NB4 (cell line): ENCODE results near the gene TRPV6.

ENCODE experiments used
- DNase-seq: peaks from one replicate; pipeline ENCODE4 v3.0.0; 2010; ENCODE audit warnings: low read depth
- H3K4me3 ChIP-seq: one replicate; pipeline ENCODE4 v1.5.1; 2011; ENCODE audit warnings: mild to moderate bottlenecking, low read depth, low read length, moderate library complexity
- MAX ChIP-seq: IDR thresholded peaks from 2 replicates; pipeline ENCODE4 v1.6.1; 2011; ENCODE audit warnings: low read depth, low read length
- MYC ChIP-seq: IDR thresholded peaks from 2 replicates; pipeline ENCODE4 v1.6.1; 2011; ENCODE audit warnings: low read depth, low read length
- POLR2A ChIP-seq: IDR thresholded peaks from 2 replicates; pipeline ENCODE4 v1.6.1; 2011; ENCODE audit warnings: mild to moderate bottlenecking; ENCODE audit not compliant: insufficient read length; ENCODE audit errors: extremely low read depth
- TF ChIP-seq, protein P1 (sequence below): IDR thresholded peaks from one replicate; pipeline ENCODE4 v1.5.1; 2012; ENCODE audit warnings: low read depth, low read length

TRPV6 gene

GRCh38 chr7:142897691-142898090 is 12.1 kb upstream of the TRPV6 start:
- no peak overlapping the region for H3K4me3 ChIP-seq
- no peak for TF ChIP-seq MAX
- no peak for DNase-seq

- TF ChIP-seq, protein P1, sequence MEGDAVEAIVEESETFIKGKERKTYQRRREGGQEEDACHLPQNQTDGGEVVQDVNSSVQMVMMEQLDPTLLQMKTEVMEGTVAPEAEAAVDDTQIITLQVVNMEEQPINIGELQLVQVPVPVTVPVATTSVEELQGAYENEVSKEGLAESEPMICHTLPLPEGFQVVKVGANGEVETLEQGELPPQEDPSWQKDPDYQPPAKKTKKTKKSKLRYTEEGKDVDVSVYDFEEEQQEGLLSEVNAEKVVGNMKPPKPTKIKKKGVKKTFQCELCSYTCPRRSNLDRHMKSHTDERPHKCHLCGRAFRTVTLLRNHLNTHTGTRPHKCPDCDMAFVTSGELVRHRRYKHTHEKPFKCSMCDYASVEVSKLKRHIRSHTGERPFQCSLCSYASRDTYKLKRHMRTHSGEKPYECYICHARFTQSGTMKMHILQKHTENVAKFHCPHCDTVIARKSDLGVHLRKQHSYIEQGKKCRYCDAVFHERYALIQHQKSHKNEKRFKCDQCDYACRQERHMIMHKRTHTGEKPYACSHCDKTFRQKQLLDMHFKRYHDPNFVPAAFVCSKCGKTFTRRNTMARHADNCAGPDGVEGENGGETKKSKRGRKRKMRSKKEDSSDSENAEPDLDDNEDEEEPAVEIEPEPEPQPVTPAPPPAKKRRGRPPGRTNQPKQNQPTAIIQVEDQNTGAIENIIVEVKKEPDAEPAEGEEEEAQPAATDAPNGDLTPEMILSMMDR: no peak
- no peak for TF ChIP-seq POLR2A
- TF ChIP-seq MAX: no peak
- TF ChIP-seq MYC: no peak
- no peak for DNase-seq
- H3K4me3 ChIP-seq: no peak overlapping the region
These were observed 11.3 kb upstream of the TRPV6 start for GRCh38 chr7:142896741-142897379.

GRCh38 chr7:142896151-142896550 is 10.6 kb upstream of the TRPV6 start:
- no peak overlapping the region for H3K4me3 ChIP-seq
- TF ChIP-seq POLR2A (no peak), MAX (no peak), MYC (no peak)
- TF ChIP-seq, protein P1: no peak
- DNase-seq: no peak

DNA sequence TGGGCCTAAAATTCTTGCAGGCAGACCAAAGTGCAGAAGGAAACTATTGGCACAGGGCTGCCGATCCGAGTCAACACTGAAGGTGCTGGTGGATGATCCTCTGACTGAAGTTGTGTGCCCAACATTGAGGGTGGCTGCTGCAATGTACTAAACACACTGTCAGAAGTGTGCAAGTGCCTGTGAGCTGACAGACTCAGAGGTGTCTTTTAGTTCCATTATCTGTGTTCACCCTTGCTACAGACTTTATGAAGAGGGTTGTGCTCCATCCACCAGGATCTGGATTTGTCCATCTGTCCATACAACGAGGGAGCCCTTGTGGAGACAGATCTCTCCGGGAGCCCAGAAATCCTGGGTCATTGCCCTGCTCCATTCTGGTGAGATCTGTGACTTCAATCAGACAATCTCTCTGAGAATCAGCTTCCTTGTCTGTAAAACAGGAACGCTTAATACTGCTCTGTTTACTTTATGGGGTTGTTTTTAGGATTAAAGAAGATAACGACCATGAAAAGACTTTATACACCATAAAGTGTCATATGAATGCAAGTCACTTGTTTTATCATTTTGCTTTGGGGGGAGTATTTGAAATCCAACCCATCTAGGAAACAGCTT is 9.5 kb upstream of the TRPV6 start:
- TF ChIP-seq MAX: no peak
- no peak for DNase-seq

DNA sequence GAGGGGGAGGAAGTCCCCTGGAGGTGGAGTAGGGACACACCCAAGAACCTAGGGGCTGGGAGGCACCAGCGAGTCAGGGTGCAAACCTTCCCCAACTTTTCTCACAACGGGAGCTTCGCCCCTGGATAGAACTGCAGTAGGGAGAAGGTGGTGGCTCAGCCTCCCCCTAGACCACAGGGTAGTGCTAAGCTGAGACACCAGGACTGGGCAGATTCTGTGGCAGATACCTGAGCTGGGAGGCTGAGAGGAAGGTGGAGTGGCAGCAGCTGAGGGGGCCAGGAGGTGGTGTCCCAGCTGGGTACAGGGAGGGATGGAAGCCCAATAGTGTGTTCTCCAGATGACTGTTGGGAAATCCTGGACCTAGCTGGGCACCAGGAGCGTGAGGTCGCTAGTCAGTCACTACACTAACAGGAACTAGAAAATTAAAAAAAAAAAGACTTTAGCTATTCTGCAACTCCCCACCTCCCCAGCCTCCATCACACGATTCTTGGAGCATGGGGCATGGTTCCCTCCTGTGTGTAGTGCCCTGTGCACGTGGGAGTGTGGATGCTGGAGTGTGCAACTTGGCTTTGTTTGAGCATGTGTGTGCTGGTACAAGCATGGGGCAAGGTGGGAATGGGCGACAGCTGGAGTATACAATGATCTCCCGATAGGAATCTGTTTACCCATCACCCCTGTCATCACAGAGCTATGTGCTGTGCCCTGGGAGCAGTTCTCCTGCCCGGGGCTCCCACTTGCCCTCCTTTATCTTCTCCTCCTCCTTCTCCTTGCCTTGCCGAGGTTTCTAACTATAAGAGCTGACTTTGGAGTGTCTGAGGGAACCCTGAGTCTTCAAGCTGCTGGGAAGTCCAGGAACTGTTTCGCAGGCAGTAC is 8.8 kb upstream of the TRPV6 start:
- TF ChIP-seq POLR2A (no peak), MAX (no peak), MYC (no peak)
- TF ChIP-seq, protein P1: no peak

More for the DNA sequence above, 9.5 kb upstream of the TRPV6 start:
- no peak overlapping the region for H3K4me3 ChIP-seq

DNA sequence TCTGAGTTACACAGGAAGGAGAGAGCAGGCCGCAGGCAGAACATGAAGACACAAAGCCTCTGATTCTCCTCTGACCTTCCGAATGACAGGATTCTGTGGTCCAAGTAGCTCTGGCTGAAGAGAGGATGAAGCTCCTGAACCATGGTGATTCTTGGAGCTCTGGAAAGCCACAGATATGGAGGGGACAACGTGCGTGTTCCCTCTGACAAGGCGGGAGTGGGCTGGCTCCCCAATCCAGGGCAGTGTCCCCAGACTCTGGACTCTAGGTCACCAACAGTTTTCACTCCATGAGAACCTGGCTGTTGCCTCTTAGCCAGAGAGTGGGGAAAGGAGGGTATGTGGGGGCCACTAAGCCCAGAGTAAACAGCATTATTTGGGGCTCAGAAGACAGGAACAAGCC is 7.4 kb upstream of the TRPV6 start:
- TF ChIP-seq MAX: no peak
- no peak overlapping the region for H3K4me3 ChIP-seq
- no peak for DNase-seq

More for the DNA sequence above, 8.8 kb upstream of the TRPV6 start:
- DNase-seq: no peak
- no peak overlapping the region for H3K4me3 ChIP-seq
